Measurements from ENCODE around the gene WDR19.
"Not testable (repeated sequence)": the region's sequence is repeated elsewhere in the genome, so short reads cannot be mapped to it uniquely, and the experiment has no call there.

The WDR19 gene

DNA sequence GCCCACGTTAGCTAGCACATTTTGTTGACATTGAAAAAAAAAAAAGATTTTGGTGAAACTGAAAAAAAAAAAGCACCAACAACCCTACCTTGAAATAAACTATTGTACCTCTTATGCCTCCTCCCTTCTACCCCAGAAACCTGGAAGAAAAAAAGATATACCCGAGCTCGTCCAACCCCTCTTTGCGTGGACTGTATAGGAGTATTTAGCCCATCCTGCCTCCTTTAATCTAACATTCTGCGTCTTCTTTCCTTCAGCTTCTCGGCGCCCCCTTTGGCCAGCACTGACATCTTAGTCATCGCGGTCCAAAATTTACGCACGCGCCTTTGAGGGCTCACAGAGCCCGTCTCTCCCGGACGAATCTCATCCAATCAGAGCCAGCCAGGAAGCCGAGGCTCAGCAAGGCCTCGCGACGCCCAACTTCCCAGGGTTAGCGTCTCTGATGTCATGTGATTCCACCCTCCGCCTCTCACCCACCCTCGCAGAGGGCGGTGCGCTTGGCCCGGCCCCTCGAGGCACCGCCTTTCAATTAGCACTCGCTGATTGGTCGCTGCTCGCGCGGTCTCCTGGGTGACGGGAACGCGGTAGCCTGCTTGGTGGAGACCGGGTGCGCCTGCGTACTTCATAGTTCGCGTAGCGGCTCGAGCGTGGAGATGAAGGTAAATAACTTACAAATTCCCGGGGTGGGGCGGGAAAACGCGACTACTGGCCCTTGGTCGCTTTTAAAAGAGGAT, at the start of gene WDR19:
Gene WDR19, plus strand, starts transcription at position 625 of the 734 bp plus-strand sequence. Its CDS starts 29 bp downstream, at position 654.
- peak; percentile 98 for DNase-seq (ENCODE audit: low read depth in 2 of 2)

DNA sequence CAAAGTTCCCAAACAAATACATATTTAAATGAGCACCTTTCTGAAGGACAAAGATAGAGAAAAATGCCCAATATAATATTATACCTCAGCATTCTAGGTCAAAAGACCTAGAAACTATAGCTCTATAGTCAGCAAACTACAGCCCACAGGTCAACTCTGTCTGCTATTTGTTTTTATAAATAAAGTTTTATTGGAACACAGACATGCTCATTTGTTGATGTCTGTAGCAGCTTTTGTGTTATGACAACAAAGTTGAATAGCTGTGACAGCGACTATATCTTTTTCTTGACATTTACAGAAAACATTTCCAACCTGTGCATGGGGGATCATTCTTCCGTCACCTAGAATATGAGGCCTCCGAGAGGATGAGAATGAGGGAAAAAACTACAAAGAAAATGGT, 48.7 kb upstream of the WDR19 start:
- no peak for DNase-seq (ENCODE audit: low read depth in 2 of 2)

GRCh38 chr4:39134683-39135306, 47.5 kb upstream of the WDR19 start:
- DNase-seq (ENCODE audit: low read depth in 2 of 2): no peak

DNA sequence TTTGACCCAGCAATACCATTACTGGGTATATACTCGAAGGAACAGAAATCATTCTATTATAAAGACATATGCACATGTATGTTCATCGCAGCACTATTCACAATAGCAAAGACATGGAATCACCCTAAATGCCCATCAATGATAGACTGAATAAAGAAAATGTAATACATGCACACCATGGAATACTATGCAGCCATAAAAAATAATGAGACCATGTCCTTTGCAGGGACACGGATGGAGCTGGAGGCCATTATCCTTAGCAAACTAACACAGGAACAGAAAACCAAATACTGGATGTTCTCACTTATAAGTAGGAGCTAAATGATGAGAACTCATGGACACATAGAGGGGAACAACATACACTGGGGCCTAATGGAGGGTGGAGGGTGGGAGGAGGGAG, 44.1 kb upstream of the WDR19 start:
- DNase-seq (ENCODE audit: low read depth in 2 of 2): not testable (repeated sequence)

- no peak for DNase-seq (ENCODE audit: low read depth in 2 of 2)
Observed at GRCh38 chr4:39146211-39146610, 36.1 kb upstream of the WDR19 start.

GRCh38 chr4:39154009-39154408, 28.3 kb upstream of the WDR19 start:
- no peak for DNase-seq (ENCODE audit: low read depth in 2 of 2)

GRCh38 chr4:39157520-39157919, 24.8 kb upstream of the WDR19 start:
- no peak for DNase-seq (ENCODE audit: low read depth in 2 of 2)

GRCh38 chr4:39166177-39166576, 16.2 kb upstream of the WDR19 start:
- no peak for DNase-seq (ENCODE audit: low read depth in 2 of 2)

DNA sequence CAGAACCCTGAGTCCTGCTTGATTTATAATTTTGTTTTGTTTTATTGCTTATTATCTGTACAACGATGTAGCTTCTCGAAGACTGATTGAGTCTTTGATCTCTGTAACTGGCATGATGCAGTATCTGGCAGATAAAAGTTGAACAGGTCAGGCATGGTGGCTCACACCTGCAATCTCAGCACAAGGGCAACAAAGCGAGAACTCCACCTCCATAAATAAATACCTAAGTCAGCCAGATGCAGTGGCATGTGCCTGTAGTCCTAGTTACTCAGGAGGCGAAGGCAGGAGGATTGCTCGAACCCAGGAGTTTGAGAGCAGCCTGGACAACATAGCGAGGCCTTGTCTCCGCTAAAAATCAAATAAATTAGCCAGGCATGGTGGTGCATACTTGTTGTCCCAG, 15.7 kb upstream of the WDR19 start:
- DNase-seq (ENCODE audit: low read depth in 2 of 2): no peak

GRCh38 chr4:39169426-39169825, 12.9 kb upstream of the WDR19 start:
- no peak for DNase-seq (ENCODE audit: low read depth in 2 of 2)

DNA sequence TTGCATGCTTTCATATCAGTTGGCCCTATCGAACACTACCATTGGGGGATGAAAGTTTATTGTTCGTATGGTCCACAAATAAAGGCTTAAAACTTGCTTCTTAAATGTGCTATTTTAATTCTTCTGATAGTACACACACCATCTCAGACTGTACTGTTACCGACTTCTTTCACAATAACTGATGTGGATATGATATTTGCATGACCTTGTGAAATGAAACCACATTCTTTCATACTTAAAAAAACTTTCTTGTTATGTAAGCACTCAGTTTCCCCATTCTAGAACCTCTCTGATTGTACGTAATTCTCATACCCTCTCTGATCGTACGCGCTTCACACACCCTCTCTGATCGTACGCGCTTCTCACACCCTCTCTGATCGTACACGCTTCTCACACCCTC, 12.0 kb upstream of the WDR19 start:
- no peak for DNase-seq (ENCODE audit: low read depth in 2 of 2)

DNA sequence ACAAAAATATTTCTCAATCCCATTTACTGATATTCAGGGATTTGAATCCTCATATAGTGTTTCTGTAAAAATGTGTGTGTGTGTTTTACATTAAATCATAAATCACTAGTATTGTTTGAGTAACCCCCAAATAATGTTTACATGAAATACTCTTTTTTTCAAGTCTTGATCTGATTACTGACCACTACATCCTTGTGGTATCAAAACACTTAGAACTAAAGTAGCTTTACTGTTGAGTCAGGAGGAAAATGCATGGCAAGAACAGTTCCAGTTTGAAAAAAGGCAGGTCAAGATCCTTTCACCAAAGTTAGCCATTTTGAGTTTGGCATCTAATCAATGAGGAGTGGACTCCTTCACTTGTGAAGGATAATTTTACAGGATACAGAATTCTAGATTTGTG, 3.6 kb upstream of the WDR19 start:
- no peak for DNase-seq (ENCODE audit: low read depth in 2 of 2)

DNA sequence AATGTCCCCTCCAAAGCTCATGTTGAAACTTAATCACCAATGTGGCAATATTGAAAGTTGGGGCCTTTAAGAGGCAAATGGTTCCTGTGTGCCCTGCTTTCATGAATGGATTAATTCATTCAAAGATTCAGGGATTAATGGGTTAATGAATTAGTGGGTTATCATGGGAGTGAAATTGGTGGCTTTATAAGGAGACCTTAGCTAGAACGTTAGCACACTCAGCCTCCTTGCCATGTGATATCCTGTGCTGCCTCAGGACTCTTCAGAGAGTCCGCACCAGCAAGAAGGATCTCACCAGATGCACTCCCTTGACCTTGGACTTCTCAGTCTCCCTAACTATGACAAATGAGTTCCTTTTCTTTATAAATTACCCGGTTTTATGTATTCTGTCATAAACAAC, 2.6 kb upstream of the WDR19 start:
- DNase-seq (ENCODE audit: low read depth in 2 of 2): no peak

GRCh38 chr4:39180629-39181028, 1.7 kb upstream of the WDR19 start:
- DNase-seq (ENCODE audit: low read depth in 2 of 2): not testable (repeated sequence)

- DNase-seq (ENCODE audit: low read depth in 2 of 2): no peak
Observed at GRCh38 chr4:39181520-39181904, 817 bp upstream of the WDR19 start.

GRCh38 chr4:39201963-39202362, 19.6 kb downstream of the WDR19 start:
- no peak for DNase-seq (ENCODE audit: low read depth in 2 of 2)

- no peak for DNase-seq (ENCODE audit: low read depth in 2 of 2)
Observed at GRCh38 chr4:39204543-39204942, 22.2 kb downstream of the WDR19 start.

GRCh38 chr4:39205000-39205399, 22.7 kb downstream of the WDR19 start:
- DNase-seq (ENCODE audit: low read depth in 2 of 2): no peak

DNA sequence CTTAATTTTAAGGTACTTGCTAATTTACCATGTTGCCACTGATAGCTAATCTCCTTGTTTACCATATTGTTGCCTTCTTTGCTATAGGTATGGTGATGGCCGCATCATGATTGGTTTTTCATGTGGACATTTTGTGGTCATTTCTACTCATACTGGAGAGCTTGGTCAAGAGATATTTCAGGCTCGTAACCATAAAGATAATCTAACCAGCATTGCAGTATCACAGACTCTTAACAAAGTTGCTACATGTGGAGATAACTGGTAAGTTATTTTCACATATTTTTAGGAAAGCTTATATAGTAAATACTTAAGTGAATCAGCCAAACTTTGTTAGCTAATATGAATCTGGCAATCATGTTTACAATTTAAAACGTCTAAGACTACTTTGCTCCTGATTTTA, 23.1 kb downstream of the WDR19 start:
- DNase-seq (ENCODE audit: low read depth in 2 of 2): no peak

- DNase-seq (ENCODE audit: low read depth in 2 of 2): no peak
Observed at GRCh38 chr4:39227906-39228305, 45.6 kb downstream of the WDR19 start.

- DNase-seq (ENCODE audit: low read depth in 2 of 2): no peak
Observed at GRCh38 chr4:39228377-39228776, 46.0 kb downstream of the WDR19 start.

- no peak for DNase-seq (ENCODE audit: low read depth in 2 of 2)
Observed at GRCh38 chr4:39230462-39230861, 48.1 kb downstream of the WDR19 start.

DNA sequence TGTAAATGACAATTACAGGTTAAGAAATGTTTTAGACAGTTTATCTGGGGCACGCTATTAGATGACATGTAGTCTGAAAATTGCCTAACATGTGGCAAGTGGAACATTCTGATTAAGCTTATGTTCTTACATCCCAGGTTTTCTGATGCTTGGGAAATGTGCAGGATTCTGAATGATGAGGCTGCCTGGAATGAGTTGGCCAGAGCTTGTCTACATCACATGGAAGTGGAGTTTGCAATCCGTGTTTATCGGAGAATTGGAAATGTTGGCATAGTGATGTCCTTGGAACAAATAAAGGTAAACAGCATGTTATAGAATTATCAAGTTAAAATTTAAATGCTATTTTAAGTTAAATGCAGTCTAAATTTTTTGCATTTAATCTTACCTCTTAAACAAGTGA, 49.3 kb downstream of the WDR19 start:
- DNase-seq (ENCODE audit: low read depth in 2 of 2): no peak

GRCh38 chr4:39232100-39232499, 49.8 kb downstream of the WDR19 start:
- no peak for DNase-seq (ENCODE audit: low read depth in 2 of 2)

Data from stimulated activated CD8-positive, alpha-beta memory T cell treated with anti-CD3 and anti-CD28 coated beads, Interleukin-7, amount 100 ng/mL, for 4 hours (primary cell).